GM18498 (cell line): Measurements from ENCODE around the gene VAV2.
"Not testable (repeated sequence)": the region's sequence is repeated elsewhere in the genome, so short reads cannot be mapped to it uniquely, and the experiment has no call there.

Experiments
- ATAC-seq: cut with Tn5 transposase; IDR thresholded peaks from one replicate; pipeline ENCODE4 v1.9.1; 2021; ENCODE audit warnings: mild to moderate bottlenecking, moderate library complexity; ENCODE audit not compliant: unreplicated experiment

VAV2 gene

GRCh38 chr9:133759946-133760345 lies 232.2 kb downstream of the VAV2 start:
- no peak for ATAC-seq

GRCh38 chr9:133759146-133759900 lies 232.8 kb downstream of the VAV2 start:
- ATAC-seq, result no peak

DNA sequence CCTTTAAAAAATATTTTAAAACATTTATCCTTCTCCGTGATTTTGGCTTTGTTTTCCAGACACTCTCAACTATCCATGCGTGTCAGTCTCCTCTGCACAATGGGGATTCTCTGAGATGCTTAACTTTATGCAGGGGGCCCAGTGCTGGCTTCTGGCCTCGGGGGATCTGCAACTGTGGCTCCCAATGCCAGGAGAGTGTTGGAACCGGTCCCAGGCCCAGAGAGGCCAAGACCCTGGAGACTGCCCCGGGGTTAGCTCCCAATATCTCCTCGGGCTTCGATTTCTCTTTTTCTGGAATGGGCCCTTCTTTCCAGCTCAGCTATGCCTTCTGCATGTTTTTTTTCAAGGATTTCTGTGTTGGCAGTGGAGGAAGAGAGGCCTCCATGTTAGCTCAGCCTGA lies 233.9 kb downstream of the VAV2 start:
- ATAC-seq, result no peak

- no peak for ATAC-seq
These were observed 237.4 kb downstream of the VAV2 start for GRCh38 chr9:133754688-133755227.

GRCh38 chr9:133754187-133754586 lies 237.9 kb downstream of the VAV2 start:
- no peak for ATAC-seq

DNA sequence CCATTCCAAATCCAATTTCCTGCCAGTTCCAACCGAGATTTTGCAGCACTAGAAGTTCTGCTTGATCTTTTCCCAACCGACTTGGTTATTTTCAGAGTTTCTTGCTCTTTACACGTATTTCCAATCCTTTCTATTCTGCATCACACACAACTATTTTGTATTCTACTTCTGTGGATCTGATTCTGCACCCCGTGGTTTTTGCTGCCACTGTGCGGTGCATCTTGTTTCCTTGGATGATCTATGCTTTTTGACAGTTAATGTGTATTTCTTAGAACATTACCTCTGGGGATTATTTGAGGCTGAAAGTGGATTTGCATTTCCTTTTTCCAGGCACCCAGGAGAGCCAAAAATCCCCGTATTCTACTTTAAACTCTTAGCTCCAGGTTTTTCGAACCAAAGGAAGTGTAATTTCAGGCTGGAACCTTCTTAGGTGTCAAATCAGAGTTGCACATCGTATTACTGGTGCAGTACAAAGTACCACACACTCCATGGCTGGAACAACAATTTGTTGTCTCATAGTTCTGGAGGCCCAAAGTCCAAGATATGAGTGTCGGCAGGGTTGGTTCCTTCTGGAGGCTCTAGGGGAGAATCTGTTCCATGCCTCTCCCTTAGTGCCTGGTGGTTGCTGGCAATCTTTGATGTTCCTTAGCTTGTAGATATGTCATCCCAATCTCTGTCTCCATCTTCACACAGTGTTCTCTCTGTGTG lies 239.2 kb downstream of the VAV2 start:
- ATAC-seq, result no peak

- ATAC-seq, result no peak
These were observed 241.0 kb downstream of the VAV2 start for GRCh38 chr9:133750982-133751649.

DNA sequence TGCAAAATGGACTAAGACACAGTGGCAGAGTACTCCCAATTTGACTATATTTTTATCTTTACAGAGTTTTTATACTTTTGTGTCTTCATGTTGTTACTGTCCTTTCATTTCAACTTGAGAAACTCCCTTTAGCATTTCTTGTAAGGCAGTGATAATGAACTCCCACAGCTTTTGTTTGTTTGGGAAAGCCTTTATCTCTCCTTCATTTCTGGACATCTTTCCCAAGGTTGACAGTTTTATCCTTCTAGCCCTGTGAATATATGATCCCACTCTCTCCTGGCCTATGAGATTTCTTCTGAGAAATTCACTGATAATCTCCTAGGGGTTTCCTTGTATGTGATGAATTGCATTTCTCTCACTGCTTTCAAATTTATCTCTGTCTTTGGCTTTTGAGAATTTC lies 244.8 kb downstream of the VAV2 start:
- ATAC-seq, result no peak

- ATAC-seq, result not testable (repeated sequence)
These were observed 247.6 kb downstream of the VAV2 start for GRCh38 chr9:133744528-133744927.

DNA sequence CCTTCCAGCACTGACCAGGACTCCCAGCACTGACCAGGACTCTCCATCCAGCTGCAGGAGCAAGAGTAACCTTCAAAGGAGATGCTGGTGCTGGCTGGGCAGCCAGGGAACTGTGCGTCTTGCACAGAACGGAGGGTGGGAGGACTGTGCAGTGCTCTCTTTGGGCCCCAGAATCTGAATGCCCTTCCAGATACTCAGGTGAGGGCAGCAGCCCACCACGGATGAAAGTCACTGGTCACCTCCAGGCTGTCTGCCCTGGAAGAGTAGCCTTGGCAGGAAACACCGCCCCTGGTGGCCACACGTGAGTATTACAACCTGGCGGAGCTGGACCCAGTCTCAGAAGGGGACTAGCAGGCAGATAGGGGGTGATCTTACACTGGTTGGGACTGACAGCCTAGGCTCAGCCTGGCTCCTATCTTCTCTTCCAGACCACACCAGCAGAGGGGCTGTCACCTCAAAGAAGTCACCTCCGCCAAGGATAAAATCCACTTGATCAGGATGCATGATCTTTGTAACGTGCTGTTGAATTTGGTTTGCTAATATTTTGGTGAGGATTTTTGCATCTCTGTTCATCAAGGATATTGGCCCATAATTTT lies 249.2 kb downstream of the VAV2 start:
- ATAC-seq, result no peak

DNA sequence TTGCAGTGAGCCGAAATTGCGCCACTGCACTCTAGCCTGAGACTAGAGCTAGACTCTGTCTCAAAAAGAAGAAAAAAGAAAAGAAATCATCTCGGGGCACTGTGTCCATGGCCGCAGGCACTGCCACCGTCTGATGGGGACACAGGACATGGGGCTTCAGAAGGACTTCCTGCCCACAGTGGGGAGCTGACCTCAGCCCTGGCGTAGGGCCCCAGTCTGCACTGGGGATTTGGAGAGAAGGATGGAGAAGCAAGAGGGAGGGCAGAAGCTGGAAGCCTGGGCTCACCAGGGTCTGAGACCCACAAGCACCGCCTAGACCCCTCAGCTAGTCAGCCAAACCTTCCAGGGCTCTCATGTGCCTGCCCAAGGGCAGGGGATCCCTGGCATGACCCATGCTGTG lies 249.9 kb downstream of the VAV2 start:
- no peak for ATAC-seq

- ATAC-seq, result no peak
These were observed 250.4 kb downstream of the VAV2 start for GRCh38 chr9:133741716-133742115.

DNA sequence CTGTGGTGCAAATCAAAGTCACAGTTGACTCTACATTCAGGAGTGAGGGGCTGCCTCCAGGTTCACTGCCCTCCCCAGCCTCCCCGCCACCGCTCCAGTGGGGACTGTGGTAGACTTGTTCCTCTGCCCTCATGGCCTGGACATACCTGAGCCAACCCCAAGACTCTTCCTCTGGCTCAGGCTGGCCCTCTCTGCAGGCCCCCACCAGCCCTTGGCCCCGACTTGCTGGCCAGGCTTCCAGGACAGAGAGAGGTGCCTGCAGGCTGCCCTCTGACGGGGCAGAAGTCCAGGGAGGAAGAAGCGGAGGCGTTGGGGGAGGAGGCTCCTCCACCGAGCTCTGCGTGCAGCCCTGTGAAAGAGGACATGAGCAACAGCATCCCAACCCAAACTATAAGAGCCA lies 251.2 kb downstream of the VAV2 start:
- ATAC-seq, result no peak

DNA sequence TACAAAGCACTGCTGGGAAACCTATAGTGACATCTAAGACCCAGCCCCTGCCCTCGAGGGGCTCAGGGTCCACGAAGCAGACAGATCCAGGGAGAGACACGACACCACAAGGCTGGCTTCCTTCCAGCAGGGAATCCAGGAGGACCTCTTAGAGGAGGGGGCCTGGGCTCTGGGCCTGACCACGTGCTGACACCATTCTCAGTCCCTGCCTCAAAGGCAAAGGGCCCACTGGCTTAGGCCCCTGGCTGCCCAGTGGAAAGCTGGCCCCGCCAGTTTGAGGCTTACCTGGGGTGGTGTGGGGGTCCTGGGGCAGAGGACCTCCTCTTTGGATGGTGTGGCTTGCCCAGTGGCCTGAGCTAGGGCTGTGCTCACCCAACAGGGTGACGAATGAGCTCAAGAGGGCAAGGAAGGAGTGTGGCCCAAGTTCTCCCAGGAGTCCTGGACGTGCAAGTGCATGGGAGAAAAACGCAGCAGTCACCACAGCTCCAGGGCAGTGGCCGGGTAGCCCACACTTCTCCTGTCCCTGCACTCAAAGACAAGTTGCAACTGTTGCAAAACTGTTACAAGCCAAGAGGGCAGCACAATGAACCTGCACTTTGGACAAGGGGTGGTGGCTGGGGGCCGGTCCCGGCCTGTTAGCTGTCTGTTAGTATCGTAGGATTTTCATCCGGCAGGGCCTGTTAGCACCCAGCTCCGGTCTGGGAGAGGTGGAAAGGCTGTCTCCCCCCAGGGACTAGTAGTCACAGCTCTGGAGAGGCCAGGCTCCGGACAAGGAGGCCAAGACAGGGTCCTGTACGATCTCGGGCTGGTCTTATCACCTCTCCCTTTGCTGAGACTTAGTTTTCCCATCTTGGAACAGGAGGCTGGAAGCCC lies 252.5 kb downstream of the VAV2 start:
- no peak for ATAC-seq

DNA sequence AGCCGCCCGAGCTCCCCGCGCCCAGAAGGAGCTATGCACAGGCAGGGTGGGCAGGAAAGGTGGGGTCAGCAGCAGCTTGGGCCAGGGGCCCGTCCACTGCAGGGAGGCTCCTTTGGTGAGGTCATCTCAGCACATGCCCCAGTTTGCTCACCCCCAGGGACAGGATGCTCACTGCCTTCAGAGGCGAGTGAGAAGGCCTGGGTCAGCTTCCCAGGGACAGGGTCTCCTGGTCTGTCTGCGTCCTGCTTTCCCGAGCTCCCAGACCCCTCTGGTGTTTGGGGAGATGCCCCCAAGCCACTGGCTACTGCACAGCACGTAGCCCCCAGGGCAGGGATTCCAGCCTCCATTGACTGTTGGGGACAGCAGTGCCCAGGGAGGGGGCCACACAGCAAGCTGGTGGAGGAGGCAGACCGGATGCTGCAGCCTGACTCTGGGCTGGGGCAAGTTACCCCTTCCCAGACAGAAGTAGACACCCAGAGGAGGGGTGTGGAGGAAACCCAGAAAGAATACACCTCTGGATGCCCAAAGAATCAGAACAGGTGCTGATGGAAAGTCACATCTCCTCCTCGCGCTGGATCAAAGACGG lies 253.4 kb downstream of the VAV2 start:
- ATAC-seq, result no peak

GRCh38 chr9:133737774-133738639 lies 254.1 kb downstream of the VAV2 start, which contains the start of gene SARDH:
Gene SARDH, minus strand, starts transcription at chr9:133738352. Its CDS starts 4,179 bp downstream, at chr9:133734173.
- ATAC-seq, result no peak

- ATAC-seq, result no peak
These were observed 254.9 kb downstream of the VAV2 start for GRCh38 chr9:133737071-133737773.

DNA sequence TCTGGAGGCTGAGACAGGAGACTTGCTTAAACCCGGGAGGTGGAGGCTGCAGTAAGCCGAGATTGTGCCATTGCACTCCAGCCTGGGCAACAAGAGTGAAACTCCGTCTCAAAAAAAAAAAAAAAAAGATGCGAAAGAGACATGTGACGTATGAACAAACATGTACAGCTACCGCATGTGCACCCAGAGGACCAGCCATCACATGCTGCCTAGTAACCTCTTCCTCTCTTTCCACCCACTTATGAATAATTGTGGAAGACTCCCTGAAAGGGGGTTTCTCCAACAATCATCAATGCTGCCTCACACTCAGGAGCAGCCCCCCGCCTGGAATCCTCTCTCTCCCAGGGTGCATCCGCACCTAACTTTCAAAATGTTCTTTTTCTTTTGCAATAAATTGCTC lies 256.2 kb downstream of the VAV2 start:
- ATAC-seq, result no peak
